PC-9 (cell line): ENCODE data around the gene MARK1.

Experiments used
- CTCF ChIP-seq: fragments of 200-600 bp; sonication (generic); conservative IDR thresholded peaks from 2 replicates; pipeline ENCODE4 v1.6.1; 2017; ENCODE audit warnings: mixed run types, antibody characterized with exemption, mild to moderate bottlenecking, moderate library complexity
- EZH2 ChIP-seq: fragments of 200-600 bp; sonication (generic); IDR thresholded peaks from 2 replicates; pipeline ENCODE4 v1.8.0; 2017; ENCODE audit warnings: antibody characterized with exemption, low read depth

- TF ChIP-seq CTCF: no peak
- no peak for TF ChIP-seq EZH2
These were observed 146.0 kb downstream of the MARK1 start for GRCh38 chr1:220673921-220674320.
